ENCODE measurements around the gene TMEM272.

The TMEM272 gene

GRCh38 chr13:51781246-51782022 lies 63.5 kb downstream of the TMEM272 start:
- no peak overlapping the region for H3K4me3 ChIP-seq (ENCODE audit: low read length)
- no peak for DNase-seq (ENCODE audit: low read depth)
- TF ChIP-seq, protein P1, sequence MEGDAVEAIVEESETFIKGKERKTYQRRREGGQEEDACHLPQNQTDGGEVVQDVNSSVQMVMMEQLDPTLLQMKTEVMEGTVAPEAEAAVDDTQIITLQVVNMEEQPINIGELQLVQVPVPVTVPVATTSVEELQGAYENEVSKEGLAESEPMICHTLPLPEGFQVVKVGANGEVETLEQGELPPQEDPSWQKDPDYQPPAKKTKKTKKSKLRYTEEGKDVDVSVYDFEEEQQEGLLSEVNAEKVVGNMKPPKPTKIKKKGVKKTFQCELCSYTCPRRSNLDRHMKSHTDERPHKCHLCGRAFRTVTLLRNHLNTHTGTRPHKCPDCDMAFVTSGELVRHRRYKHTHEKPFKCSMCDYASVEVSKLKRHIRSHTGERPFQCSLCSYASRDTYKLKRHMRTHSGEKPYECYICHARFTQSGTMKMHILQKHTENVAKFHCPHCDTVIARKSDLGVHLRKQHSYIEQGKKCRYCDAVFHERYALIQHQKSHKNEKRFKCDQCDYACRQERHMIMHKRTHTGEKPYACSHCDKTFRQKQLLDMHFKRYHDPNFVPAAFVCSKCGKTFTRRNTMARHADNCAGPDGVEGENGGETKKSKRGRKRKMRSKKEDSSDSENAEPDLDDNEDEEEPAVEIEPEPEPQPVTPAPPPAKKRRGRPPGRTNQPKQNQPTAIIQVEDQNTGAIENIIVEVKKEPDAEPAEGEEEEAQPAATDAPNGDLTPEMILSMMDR (conservative IDR thresholded peaks at IDR 0.05; ENCODE audit: low read depth, low read length): peak; percentile 47

DNA sequence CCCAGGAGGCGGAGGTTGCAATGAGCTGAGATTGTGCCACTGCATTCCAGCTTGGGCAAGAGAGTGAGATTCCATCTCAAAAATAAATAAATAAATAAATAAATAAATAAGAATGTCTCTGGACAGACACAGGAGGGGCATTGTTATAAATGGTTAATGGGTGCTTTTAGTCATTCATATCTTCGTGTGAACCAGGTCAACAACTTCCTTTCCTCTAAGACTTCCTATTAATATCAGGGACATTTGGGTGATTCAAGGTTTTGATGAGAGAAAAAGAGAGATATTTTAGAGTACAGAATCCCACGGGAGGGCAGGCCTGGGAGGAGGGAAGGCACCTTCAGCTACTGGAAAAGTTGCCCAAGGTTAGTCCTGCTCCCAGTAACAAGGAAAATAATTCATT lies 64.9 kb downstream of the TMEM272 start:
- no peak for DNase-seq (ENCODE audit: low read depth)
- TF ChIP-seq, protein P1 (conservative IDR thresholded peaks at IDR 0.05; ENCODE audit: low read depth, low read length): no peak
- no peak overlapping the region for H3K4me3 ChIP-seq (ENCODE audit: low read length)

DNA sequence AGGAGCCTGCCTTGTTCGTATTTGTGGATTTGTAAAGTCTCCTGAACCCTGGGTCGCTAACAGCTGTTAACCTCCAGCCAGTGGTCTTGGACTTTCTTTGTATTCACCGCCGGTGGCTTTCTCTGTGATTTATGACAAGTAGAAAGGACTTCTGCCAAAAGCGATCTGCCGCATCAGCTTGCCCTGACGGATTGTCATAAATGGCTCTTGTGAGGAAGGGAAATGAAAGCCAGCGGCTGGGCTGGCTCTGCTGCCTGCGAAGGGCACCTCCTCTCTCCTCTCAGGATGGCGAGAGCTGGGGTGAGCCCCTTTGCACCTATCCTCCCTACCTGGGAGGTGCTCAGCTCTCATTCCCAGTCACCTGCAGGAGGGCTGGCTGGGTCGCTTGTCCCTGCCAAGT lies 66.6 kb downstream of the TMEM272 start:
- TF ChIP-seq, protein P1 (conservative IDR thresholded peaks at IDR 0.05; ENCODE audit: low read depth, low read length): no peak
- DNase-seq (ENCODE audit: low read depth): no peak
- H3K4me3 ChIP-seq (ENCODE audit: low read length): no peak overlapping the region

GRCh38 chr13:51777921-51778320 lies 67.1 kb downstream of the TMEM272 start:
- no peak for DNase-seq (ENCODE audit: low read depth)
- no peak overlapping the region for H3K4me3 ChIP-seq (ENCODE audit: low read length)
- TF ChIP-seq, protein P1 (conservative IDR thresholded peaks at IDR 0.05; ENCODE audit: low read depth, low read length): no peak

DNA sequence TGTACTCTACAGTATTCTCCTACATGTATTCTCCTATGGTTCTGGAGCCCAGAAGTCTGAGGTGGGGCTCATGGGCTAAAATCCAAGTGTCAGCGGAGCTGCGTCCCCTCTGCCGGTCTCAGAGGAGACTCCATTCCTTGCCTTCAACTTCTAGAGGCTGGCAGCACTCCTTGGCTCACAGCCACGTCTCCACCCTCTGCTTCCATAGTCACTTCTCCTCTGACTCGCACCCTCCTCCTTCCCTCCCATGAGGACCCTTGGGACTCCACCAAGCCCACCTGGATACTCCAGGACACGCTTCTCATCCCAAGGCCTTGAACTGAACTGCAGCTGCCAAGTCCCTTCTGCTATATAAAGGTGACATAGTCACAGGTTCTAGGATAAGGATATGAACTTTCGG lies 68.8 kb downstream of the TMEM272 start:
- no peak for DNase-seq (ENCODE audit: low read depth)
- H3K4me3 ChIP-seq (ENCODE audit: low read length): no peak overlapping the region
- TF ChIP-seq, protein P1 (conservative IDR thresholded peaks at IDR 0.05; ENCODE audit: low read depth, low read length): no peak

- TF ChIP-seq, protein P1 (conservative IDR thresholded peaks at IDR 0.05; ENCODE audit: low read depth, low read length): no peak
- no peak for DNase-seq (ENCODE audit: low read depth)
- H3K4me3 ChIP-seq (ENCODE audit: low read length): no peak overlapping the region
Observed at GRCh38 chr13:51773515-51773914, 71.5 kb downstream of the TMEM272 start.

DNA sequence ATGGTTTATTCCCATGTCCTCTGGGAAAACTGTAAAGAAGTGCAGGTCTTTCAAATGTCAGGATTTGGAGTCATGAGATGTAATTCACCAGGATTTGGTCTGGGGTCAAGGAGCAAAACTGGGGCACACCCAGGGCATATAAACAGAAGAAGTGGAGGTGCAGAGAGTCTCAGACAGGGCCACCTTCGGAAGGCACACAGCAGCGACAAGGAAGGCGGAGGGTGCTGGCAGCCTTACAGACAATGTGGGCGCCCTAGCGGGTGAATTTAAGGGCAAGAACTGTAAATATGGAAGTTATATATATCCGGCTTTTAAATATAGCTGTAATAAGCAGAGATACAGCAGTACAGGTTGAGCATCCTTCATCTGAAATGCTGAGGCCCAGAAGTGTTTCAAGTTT lies 72.2 kb downstream of the TMEM272 start:
- TF ChIP-seq, protein P1 (conservative IDR thresholded peaks at IDR 0.05; ENCODE audit: low read depth, low read length): no peak
- no peak overlapping the region for H3K4me3 ChIP-seq (ENCODE audit: low read length)
- no peak for DNase-seq (ENCODE audit: low read depth)

Data from retinal pigment epithelial cell (primary cell).